ENCODE results near the gene TXNDC16. TPM values are rescaled to one million over a fixed set of nuclear protein-coding genes. Genes with fewer than 3 reads are reported as not detected.

The TXNDC16 gene
- total and polyA plus RNA-seq, 2 donors (not counting 3 experiments of a cell fraction or from before 2014, with no cell fraction given) = 2.3 to 4.5 TPM

GRCh38 chr14:52464175-52464574 is 88.1 kb downstream of the TXNDC16 start:
- Histone ChIP-seq H3K27ac (ENCODE audit: insufficient read depth, low read depth, low read length) (no peak overlapping the region), H3K9me3 (replicated peaks; ENCODE audit: control insufficient read depth, insufficient read depth, low read length) (no peaks in the 10 kb centered on the region), H3K9me1 (replicated peaks; ENCODE audit: control insufficient read depth, extremely low read depth, insufficient read depth, low read length) (no peaks in the 10 kb centered on the region), H3K36me3 (ENCODE audit: control insufficient read depth in 2 of 2, extremely low read depth in 1 of 2, insufficient read depth in 2 of 2, low read length in 2 of 2) (no peaks in the 10 kb centered on the region), H3K9ac (replicated peaks; ENCODE audit: extremely low read depth, insufficient read depth, low read length) (no peak overlapping the region), H3K4me3 (replicated peaks in 1 of 3; ENCODE audit: insufficient read depth in 1 of 3, low read depth in 1 of 3, low read length in 3 of 3) (no peak overlapping the region), H3K27me3 (ENCODE audit: control insufficient read depth in 2 of 2, insufficient read depth in 2 of 2, low read length in 2 of 2) (no peaks in the 10 kb centered on the region), H4K20me1 (replicated peaks; ENCODE audit: control insufficient read depth, extremely low read depth, insufficient read depth, low read length) (no peaks in the 10 kb centered on the region), H2AFZ (ENCODE audit: low read depth, low read length) (no peak overlapping the region), H3K79me2 (ENCODE audit: control insufficient read depth, insufficient read depth, low read length) (no peaks in the 10 kb centered on the region), H3K4me1 (ENCODE audit: control insufficient read depth, extremely low read depth, insufficient read depth, low read length) (no peaks in the 10 kb centered on the region), H3K4me2 (ENCODE audit: insufficient read depth, low read length) (no peak overlapping the region)
- POLR2A ChIA-PET = no interaction called here
- no TSS peak for BruUV-seq (replicated peaks)
- no peak for FAIRE-seq
- DNase-seq (ENCODE audit: low read depth, low spot score) = no peak
- dilution Hi-C loops (cut with MboI; ENCODE audit: extremely low pct_ligation_motif_present, low sequenced_read_pairs) (no loop called here), intact Hi-C loops (cut with micrococcal nuclease) (no loop called here)
- no peak for TF ChIP-seq MAX (IDR thresholded peaks at IDR 0.05; ENCODE audit: insufficient read depth, insufficient read length)
- no peak for TF ChIP-seq CTCF (IDR thresholded peaks at IDR 0.05; ENCODE audit: extremely low read depth in 1 of 2, insufficient read depth in 1 of 2, low read depth in 1 of 2, low read length in 2 of 2)
- TF ChIP-seq FOS (IDR thresholded peaks at IDR 0.05; ENCODE audit: borderline replicate concordance, insufficient read depth, low read length) = no peak
- TF ChIP-seq EZH2 (IDR thresholded peaks at IDR 0.05; ENCODE audit: borderline replicate concordance, low read depth, low read length, severe bottlenecking) = no peak
- TF ChIP-seq POLR2A (IDR thresholded peaks at IDR 0.05; ENCODE audit: low read depth, low read length) = no peak
- no peak for TF ChIP-seq JUN (IDR thresholded peaks at IDR 0.05; ENCODE audit: borderline replicate concordance, insufficient read depth, insufficient read length, low read depth)
- TF ChIP-seq POLR2AphosphoS5 (IDR thresholded peaks at IDR 0.05; ENCODE audit: insufficient read depth, low read depth, low read length) = no peak
- TF ChIP-seq MYC (IDR thresholded peaks at IDR 0.05; ENCODE audit: low read depth, low read length) = no peak
- TF ChIP-seq GATA2 (IDR thresholded peaks at IDR 0.05; ENCODE audit: insufficient read depth, insufficient read length, low read depth, low read length) = no peak
- CTCF ChIA-PET = interaction anchor here (1.1 kb wide), 1 partner anchor 66 kb away, joined by 3 read pairs; no protein-coding TSS in a partner anchor
